Limb (tissue), 2 donors: ENCODE measurements around the gene PNCK.
A peak's percentile ranks its signal among the peaks of the same experiment; 100 is the strongest.
"Not testable (repeated sequence)": the region's sequence is repeated elsewhere in the genome, so short reads cannot be mapped to it uniquely, and the experiment has no call there.

Experiments used
- DNase-seq, 2 donors: peaks; one replicate each; pipeline ENCODE4 v3.0.0-alpha.2; 2016; ENCODE audit errors: extremely low spot score in 2 of 2

Gene PNCK

GRCh38 chrX:153686711-153687110 lies 13.1 kb upstream of the PNCK start:
- no peak for DNase-seq

GRCh38 chrX:153685751-153686696 lies 12.4 kb upstream of the PNCK start:
- no peak for DNase-seq

- DNase-seq: no peak
Observed at GRCh38 chrX:153685156-153685536, 11.5 kb upstream of the PNCK start.

- DNase-seq: no peak
Observed at GRCh38 chrX:153684467-153685155, 11.0 kb upstream of the PNCK start.

GRCh38 chrX:153683486-153683885 lies 9.9 kb upstream of the PNCK start:
- not testable (repeated sequence) for DNase-seq

- DNase-seq: no peak
Observed at GRCh38 chrX:153681175-153681574, 7.6 kb upstream of the PNCK start.

- DNase-seq: no peak
Observed at GRCh38 chrX:153674219-153674851, 722 bp upstream of the PNCK start.

- peak in 1 of 2 donors; percentile 36 for DNase-seq
Observed at GRCh38 chrX:153672531-153673427, 834 bp downstream of the PNCK start.

- no peak for DNase-seq
Observed at GRCh38 chrX:153671589-153672530, 1.8 kb downstream of the PNCK start.

GRCh38 chrX:153670748-153671588 lies 2.6 kb downstream of the PNCK start:
- DNase-seq: no peak

- DNase-seq: peak in 1 of 2 donors; percentile 23
Observed at GRCh38 chrX:153669901-153670731, 3.5 kb downstream of the PNCK start.

GRCh38 chrX:153669174-153669890 lies 4.3 kb downstream of the PNCK start:
- DNase-seq: peak in 1 of 2 donors; percentile 53

GRCh38 chrX:153668423-153669173 lies 5.0 kb downstream of the PNCK start:
- no peak for DNase-seq

- DNase-seq: peak; percentile 74 to 90
Observed at GRCh38 chrX:153667956-153668396, 5.6 kb downstream of the PNCK start.

- DNase-seq: no peak
Observed at GRCh38 chrX:153667281-153667955, 6.2 kb downstream of the PNCK start.

- no peak for DNase-seq
Observed at GRCh38 chrX:153665726-153666306, 7.8 kb downstream of the PNCK start.
